GM18873 (cell line): ENCODE results near the gene EID2.

Experiments used
- ATAC-seq: cut with Tn5 transposase; IDR thresholded peaks from one replicate; pipeline ENCODE4 v1.9.1; 2021; ENCODE audit warnings: mild to moderate bottlenecking, moderate library complexity, moderate number of reproducible peaks; ENCODE audit not compliant: unreplicated experiment, low FRiP score

EID2 gene

DNA sequence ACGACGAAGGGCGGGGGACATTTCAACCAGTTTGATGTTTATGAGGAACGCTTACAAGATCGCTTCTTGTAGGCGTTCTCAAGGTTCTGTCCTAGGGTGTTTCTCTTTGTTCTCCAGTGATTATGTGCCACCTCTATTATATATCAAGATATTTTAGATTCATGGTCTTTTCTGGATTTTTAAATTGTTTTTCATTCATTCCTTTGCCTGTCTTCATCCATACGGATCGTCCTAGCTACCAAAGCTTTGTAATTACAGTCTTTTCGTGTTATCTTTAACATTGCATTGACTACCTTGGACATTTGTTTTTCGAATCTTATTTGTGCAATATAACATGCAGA lies 342 bp upstream of the EID2 start:
- ATAC-seq: no peak

GRCh38 chr19:39539165-39539517 lies 820 bp downstream of the EID2 start:
- ATAC-seq: no peak

DNA sequence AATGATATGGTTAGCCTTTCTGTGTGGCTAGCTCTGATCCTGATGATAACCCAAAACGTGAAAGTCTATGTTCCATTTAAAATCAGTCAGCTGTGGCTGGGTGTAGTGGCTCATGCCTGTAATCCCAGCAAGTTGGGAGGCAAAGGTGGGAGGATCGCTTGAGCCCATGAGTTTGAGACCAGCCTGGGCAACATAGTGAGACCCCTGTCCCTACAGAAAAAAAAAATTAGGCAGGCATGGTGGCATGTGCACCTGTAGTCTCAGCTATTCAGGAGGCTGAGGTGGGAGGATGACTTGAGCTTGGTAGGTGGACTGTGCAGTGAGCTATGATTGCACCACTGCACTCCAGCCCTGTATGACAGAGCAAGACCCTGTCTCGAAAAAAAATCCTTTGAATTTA lies 6.2 kb downstream of the EID2 start:
- no peak for ATAC-seq

DNA sequence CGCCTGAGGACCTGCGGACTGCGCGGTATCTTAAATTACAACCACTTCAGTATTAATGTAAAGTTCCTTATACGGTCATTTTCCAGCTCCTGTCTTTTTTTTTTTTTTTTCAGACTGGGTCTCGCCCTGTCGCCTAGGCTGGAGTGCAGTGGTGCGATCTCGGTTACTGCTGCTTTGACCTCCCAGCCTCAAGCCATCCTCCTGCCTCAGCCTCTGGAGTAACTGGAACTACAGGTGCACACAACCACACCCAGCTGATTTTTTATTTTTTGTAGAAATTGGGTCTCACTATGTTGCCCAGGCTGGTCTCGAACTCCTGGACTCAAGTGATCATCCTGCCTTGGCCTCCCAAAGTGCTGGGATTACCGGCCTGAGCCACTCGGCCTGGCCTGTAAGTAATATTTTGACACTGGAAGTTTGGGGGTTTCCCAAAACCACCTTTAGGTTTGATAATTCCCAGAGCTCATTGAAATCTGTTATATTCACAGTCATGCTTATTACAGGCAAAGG lies 6.9 kb downstream of the EID2 start:
- peak; percentile 20 for ATAC-seq

- peak; percentile 84 for ATAC-seq
Observed at GRCh38 chr19:39532233-39533002, 7.5 kb downstream of the EID2 start, which contains the start of gene EID2B. Gene EID2B (minus strand): TSS chr19:39532852. CDS start chr19:39532802, 50 bp downstream.

- no peak for ATAC-seq
Observed at GRCh38 chr19:39531834-39532232, 8.1 kb downstream of the EID2 start.

DNA sequence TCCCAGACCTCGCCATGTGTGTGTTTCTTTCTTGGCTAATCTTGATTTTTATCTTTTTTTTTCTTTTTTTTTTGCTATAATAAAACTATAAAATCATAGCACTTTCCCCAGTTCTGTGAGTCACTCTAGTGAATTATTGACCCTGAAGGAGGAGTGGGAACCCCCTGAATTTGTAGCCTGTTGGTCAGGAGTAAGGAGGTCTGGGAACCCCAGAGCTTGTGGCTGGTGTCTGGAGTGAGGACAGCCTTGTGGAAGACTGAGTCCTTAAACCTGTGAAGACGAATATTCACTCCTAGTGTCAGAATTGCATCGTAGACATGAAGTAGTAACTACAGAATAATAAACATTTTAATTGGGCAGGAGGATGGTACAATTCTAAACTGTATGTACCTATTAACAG lies 14.8 kb downstream of the EID2 start:
- no peak for ATAC-seq

- ATAC-seq: no peak
Observed at GRCh38 chr19:39524495-39524894, 15.5 kb downstream of the EID2 start.

- no peak for ATAC-seq
Observed at GRCh38 chr19:39520541-39521484, 19.1 kb downstream of the EID2 start.

DNA sequence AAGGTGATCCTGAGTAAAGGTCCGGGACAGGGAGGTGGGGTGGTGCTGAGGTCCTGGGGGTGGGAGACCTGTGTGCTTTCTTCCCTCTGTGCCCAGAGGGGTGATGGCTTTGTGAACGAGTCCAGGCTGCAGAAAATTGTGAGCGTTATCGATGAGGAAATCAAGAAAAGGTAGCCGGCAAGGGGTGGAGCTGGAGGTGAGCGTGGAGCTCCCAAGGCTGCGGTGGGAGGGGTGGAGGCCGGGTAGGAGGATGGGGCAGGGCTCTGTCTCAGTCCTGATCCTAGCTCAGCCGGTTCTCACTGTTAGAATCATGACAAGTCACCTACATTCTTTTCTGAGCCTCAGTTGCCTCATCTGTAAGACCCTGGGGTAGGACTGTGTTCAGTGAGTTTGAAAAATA lies 21.0 kb downstream of the EID2 start:
- ATAC-seq: no peak

DNA sequence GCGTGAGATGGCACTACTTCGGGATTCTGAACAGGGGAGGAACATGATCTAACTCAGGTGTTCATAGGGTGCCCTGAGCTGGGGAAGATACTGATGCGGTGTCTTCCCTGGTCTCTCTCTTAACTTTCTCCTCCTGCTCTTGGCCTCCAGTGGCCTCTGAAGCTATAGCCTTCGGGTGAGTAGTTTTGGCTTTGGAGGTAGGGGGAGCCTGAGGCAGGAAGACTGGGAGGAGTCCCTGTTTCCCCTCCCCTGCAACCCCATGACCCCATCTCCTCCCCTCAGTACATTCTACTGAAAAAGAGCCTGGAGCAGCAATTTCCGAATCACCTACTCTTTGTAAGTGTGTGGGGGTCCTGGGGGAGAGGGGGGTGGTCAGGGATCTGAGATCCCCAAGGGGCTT lies 21.5 kb downstream of the EID2 start:
- no peak for ATAC-seq

GRCh38 chr19:39517432-39517831 lies 22.5 kb downstream of the EID2 start:
- no peak for ATAC-seq

DNA sequence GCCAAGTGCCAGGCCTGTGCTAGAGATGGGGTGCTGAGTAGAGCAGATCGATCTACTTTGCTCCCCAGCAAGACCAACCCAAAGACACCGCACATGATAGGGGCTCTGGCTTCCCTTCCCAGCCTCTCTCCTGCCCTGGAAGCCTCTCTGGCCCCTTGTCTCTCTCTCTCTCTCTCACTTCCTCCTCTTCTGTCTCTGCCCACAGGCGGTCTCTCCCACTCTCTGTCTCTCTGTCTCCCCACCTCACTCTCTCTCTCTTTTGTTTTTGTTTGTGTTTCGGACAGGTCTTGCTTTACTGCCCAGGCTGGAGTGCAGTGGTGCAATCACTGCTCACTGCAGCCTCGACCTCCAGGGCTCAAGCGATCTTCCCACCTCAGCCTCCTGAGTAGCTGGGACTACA lies 23.7 kb downstream of the EID2 start:
- ATAC-seq: no peak

- no peak for ATAC-seq
Observed at GRCh38 chr19:39515551-39516191, 24.3 kb downstream of the EID2 start.

DNA sequence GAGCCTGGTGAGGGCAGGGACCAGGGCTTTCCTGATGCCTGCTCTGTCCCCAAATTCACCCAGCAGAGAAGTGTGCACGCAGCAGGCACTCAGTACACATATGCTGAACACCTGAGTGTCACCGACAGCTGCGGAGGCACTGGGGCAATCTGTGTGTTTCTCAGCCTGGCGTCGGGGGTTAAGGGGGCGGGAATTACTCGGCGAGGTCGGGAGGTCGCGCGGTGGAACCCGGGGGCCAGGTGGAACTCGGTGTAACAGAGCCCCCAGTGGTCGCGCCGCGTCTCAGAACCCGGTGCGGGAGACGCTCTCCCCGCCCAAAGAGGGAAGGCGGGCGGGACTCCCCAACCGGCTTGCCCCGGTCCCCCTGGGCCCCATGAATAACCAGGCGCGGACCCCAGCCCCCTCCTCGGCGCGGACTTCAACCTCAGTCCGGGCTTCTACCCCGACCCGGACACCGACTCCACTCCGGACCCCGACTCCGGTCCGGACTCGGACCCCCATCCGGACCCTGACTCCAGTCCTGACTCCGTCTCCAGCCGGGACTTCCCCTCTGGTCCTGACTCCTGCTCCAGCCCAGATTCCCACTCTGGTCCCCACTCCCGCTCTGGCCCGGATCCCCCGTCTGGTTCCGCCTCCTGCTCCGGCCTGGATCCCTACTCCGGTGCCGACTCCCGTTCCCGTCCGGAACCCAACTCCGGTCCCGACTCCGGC lies 25.0 kb downstream of the EID2 start, which contains the start of gene SELENOV:
Gene SELENOV, plus strand, starts transcription at position 300 of the 711 bp plus-strand sequence. Its CDS starts 74 bp downstream, at position 374.
- ATAC-seq: no peak

- no peak for ATAC-seq
Observed at GRCh38 chr19:39512988-39513387, 27.0 kb downstream of the EID2 start.

DNA sequence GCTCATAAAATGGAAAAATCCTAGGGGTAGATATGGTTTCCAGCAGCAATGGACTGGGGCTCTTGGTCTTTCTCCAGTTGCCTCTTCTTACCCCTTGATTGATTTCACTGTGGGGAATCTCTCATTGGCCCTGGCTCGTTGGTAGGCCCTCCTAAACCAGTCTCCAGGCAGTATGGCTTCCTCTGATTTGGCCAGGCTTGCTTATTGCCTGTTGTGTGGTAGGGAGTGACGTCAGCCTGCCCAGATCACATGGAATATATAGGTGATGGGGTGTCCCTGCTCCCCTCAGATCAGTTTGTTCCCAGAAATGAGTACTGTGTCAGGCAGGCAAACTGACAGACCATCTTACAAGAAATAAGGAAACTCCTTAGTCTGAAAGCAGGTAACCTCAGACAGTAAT lies 30.7 kb downstream of the EID2 start:
- ATAC-seq: no peak

DNA sequence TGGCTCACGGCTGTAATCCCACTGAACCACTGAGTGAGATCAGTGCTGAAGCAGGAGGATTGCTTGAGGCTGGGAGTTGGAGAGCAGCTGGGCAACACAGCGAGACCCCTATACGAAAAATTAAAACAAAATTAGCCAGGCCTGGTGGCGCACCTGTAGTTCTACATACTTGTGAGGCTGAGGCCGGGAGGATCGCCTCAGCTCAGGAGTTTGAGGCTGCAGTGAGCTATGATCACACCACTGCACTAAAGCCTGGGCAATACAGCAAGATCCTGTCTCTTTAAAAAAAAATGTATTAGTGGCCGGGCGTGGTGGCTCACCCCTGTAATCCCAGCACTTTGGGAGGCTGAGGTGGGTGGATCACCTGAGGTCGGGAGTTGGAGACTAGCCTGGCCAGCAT lies 31.3 kb downstream of the EID2 start:
- ATAC-seq: no peak

- ATAC-seq: no peak
Observed at GRCh38 chr19:39507715-39508364, 32.1 kb downstream of the EID2 start.
